Measurements from ENCODE around the gene TPCN2. TPM values are rescaled to one million over a fixed set of nuclear protein-coding genes. Genes with fewer than 3 reads are reported as not detected.

TPCN2 gene
- total and polyA plus RNA-seq, 2 of the 8 experiments (the other 6 are each of a cell fraction or from before 2014, with no cell fraction given) = 9.7 to 18.6 TPM

GRCh38 chr11:69022260-69022659 is 26.5 kb upstream of the TPCN2 start:
- no peak overlapping the region for H3K23ac ChIP-seq (ENCODE audit: insufficient read length)
- H3K4me3 ChIP-seq (ENCODE audit: extremely low read depth in 1 of 4, insufficient read depth in 2 of 4, low read depth in 3 of 4, low read length in 4 of 4) = no peak overlapping the region
- H3K18ac ChIP-seq (ENCODE audit: extremely low read depth, low read length) = no peak overlapping the region
- CTCF ChIA-PET (ENCODE audit: partially characterized antibody) = interaction anchor here (1.1 to 1.9 kb wide), 5 partner anchors 10 to 72 kb away, joined by 3 to 7 read pairs (median 5); partner anchors contain the start of gene MRGPRF
- H2BK15ac ChIP-seq (ENCODE audit: low read length) = no peak overlapping the region
- no peak overlapping the region for H4K8ac ChIP-seq (ENCODE audit: extremely low read depth, insufficient read depth, low read length)
- DNase-seq (ENCODE audit: low read depth in 1 of 2, low spot score in 2 of 2) (no peak), FAIRE-seq (no peak)
- POLR2A ChIA-PET (ENCODE audit: partially characterized antibody) = interaction anchor here (0.6 kb wide), 1 partner anchor 1854 kb away, joined by 4 read pairs; no protein-coding TSS in a partner anchor
- H3K36me3 ChIP-seq (ENCODE audit: control insufficient read depth in 2 of 4, insufficient read depth in 4 of 4, low read length in 3 of 4) = no peaks in the 10 kb centered on the region
- no peak overlapping the region for H2BK5ac ChIP-seq (ENCODE audit: low read depth, low read length)
- H3K14ac ChIP-seq (ENCODE audit: insufficient read length) = no peak overlapping the region
- no peak overlapping the region for H3K27ac ChIP-seq (ENCODE audit: low read depth, low read length)
- no peaks in the 10 kb centered on the region for H3K79me1 ChIP-seq (ENCODE audit: low read depth, low read length)
- no peak overlapping the region for H2AK5ac ChIP-seq (ENCODE audit: low read depth, low read length)
- H2AFZ ChIP-seq (ENCODE audit: low read length) = no peak overlapping the region
- no peak for TF ChIP-seq ASH2L (IDR thresholded peaks at IDR 0.05; ENCODE audit: low read length)
- no peak for TF ChIP-seq RBBP5 (IDR thresholded peaks at IDR 0.05; ENCODE audit: borderline replicate concordance, low read depth, low read length)
- no peak for TF ChIP-seq EP300 (IDR thresholded peaks at IDR 0.05; ENCODE audit: borderline replicate concordance in 1 of 2, low read depth in 2 of 2, low read length in 2 of 2)
- TF ChIP-seq HDAC6 (IDR thresholded peaks at IDR 0.05; ENCODE audit: low read depth, low read length) = no peak
- TF ChIP-seq JUN (IDR thresholded peaks at IDR 0.05; ENCODE audit: low read depth, low read length) = no peak
- no peak for TF ChIP-seq CEBPB (IDR thresholded peaks at IDR 0.05; ENCODE audit: low read depth, low read length)
- TF ChIP-seq SRF (IDR thresholded peaks at IDR 0.05; ENCODE audit: low read depth, low read length) = no peak
- no peak for TF ChIP-seq KDM4A (IDR thresholded peaks at IDR 0.05; ENCODE audit: low read depth, low read length, severe bottlenecking)
- H3K27me3 ChIP-seq (replicated peaks in 1 of 4; ENCODE audit: control insufficient read depth in 3 of 4, extremely low read depth in 1 of 4, insufficient read depth in 3 of 4, low read length in 3 of 4) = no peaks in the 10 kb centered on the region
- no peak overlapping the region for H3K9ac ChIP-seq (replicated peaks in 1 of 4; ENCODE audit: extremely low read depth in 1 of 4, low read depth in 3 of 4, low read length in 3 of 4)
- no peak overlapping the region for H2BK120ac ChIP-seq (replicated peaks; ENCODE audit: low read depth, low read length)
- H4K20me1 ChIP-seq (replicated peaks in 1 of 2; ENCODE audit: control insufficient read depth in 1 of 2, insufficient read depth in 2 of 2, low read length in 2 of 2) = no peaks in the 10 kb centered on the region
- H3K23me2 ChIP-seq (ENCODE audit: low read depth, low read length) = no peaks in the 10 kb centered on the region
- H3K4me1 ChIP-seq (replicated peaks in 1 of 4; ENCODE audit: control insufficient read depth in 3 of 4, insufficient read depth in 4 of 4, low read length in 3 of 4) = no peaks in the 10 kb centered on the region
- 93% methylated on average over 10 of the region's 10 CpGs; no CpG with 5 or more reads in 1 of the 2 experiments for WGBS, 2 experiments (ENCODE audit: extremely low coverage in 1 of 2, insufficient coverage in 1 of 2, insufficient read length in 1 of 2, insufficient replicate concordance in 2 of 2, low coverage in 1 of 2, low lambda C conversion rate in 2 of 2, missing lambda C conversion rate in 1 of 2)
- H3K79me2 ChIP-seq (ENCODE audit: control insufficient read depth in 1 of 2, insufficient read depth in 2 of 2, low read length in 2 of 2) = no peaks in the 10 kb centered on the region
- H3K4ac ChIP-seq (replicated peaks; ENCODE audit: insufficient read length, low read depth, low read length) = no peak overlapping the region
- H2BK12ac ChIP-seq (ENCODE audit: low read depth, low read length) = no peak overlapping the region
- H3K56ac ChIP-seq (replicated peaks; ENCODE audit: insufficient read length, low read depth, low read length) = no peak overlapping the region
- H2BK20ac ChIP-seq (ENCODE audit: low read length) = no peak overlapping the region
- H4K91ac ChIP-seq (replicated peaks; ENCODE audit: insufficient read length, low read length) = no peak overlapping the region
- H3K9me3 ChIP-seq (ENCODE audit: insufficient read depth in 2 of 2, low read depth in 1 of 2, low read length in 1 of 2) = no peaks in the 10 kb centered on the region
- H4K5ac ChIP-seq (ENCODE audit: insufficient read length, low read depth, low read length) = no peak overlapping the region
- H3K4me2 ChIP-seq (ENCODE audit: insufficient read depth in 1 of 2, low read depth in 2 of 2, low read length in 2 of 2) = no peak overlapping the region
